Natural killer cell treated with Interleukin-12 subunit alpha and Interleukin-12 subunit beta and Interleukin-15 and Interleukin-18, amount 100 ng/mL, for 72 hours (primary cell): Measurements from ENCODE around the gene ABCA7. TPM values are rescaled to one million over a fixed set of nuclear protein-coding genes. Genes with fewer than 3 reads are reported as not detected.

Experiments used
- ATAC-seq, 2 donors: fragments of 150-1000 bp; cut with Tn5 transposase in 1 of 2; sonication (Bioruptor Pico), chemical (Tn5 transposase) in 1 of 2; 2 replicates each; pipeline ENCODE4 v1.10.0; 2021
- DNase-seq: peaks from one replicate; pipeline ENCODE4 v3.0.0; 2022; ENCODE audit warnings: low spot score
- H3K27ac Mint-ChIP-seq, 2 donors: 1 replicate in 1 of 2; 2 replicates in 1 of 2; pipeline ENCODE4 v1.8.0; 2022; ENCODE audit warnings: mixed read lengths in 2 of 2, mild to moderate bottlenecking in 1 of 2, moderate library complexity in 1 of 2
- H3K27me3 Mint-ChIP-seq, 2 donors: 1 replicate in 1 of 2; 2 replicates in 1 of 2; pipeline ENCODE4 v1.8.0; 2022; ENCODE audit warnings: mixed read lengths in 2 of 2
- H3K36me3 Mint-ChIP-seq: one replicate; pipeline ENCODE4 v1.8.0; 2022; ENCODE audit warnings: mixed read lengths
- H3K4me1 Mint-ChIP-seq, 2 donors: 1 replicate in 1 of 2; 2 replicates in 1 of 2; pipeline ENCODE4 v1.8.0; 2022; ENCODE audit warnings: low read depth in 2 of 2, mixed read lengths in 2 of 2, mild to moderate bottlenecking in 1 of 2
- H3K4me3 Mint-ChIP-seq: one replicate; pipeline ENCODE4 v1.8.0; 2022; ENCODE audit warnings: mixed read lengths
- H3K9me3 Mint-ChIP-seq: 2 replicates; pipeline ENCODE4 v1.8.0; 2022; ENCODE audit warnings: mixed read lengths
- total RNA-seq, 2 donors: library from RNA; stranded (reverse); gene quantifications; one replicate each; pipeline ENCODE4 v1.2.3, GENCODE V29; 2022

Gene ABCA7
- total RNA-seq, 2 donors from 2014 or later, result 53.7 to 69.9 TPM

- ATAC-seq (peak in 1 of 2 donors; percentile 14), DNase-seq (no peak)
- H3K4me1 Mint-ChIP-seq, result peaks cover 18 to 24% of the 10 kb centered on the region in 2 donors
- peak overlapping the region in 1 of 2 donors; percentile 72 for H3K27ac Mint-ChIP-seq
- H3K4me3 Mint-ChIP-seq, result no peak overlapping the region
- H3K9me3 Mint-ChIP-seq, result no peaks in the 10 kb centered on the region
- no peaks in the 10 kb centered on the region for H3K27me3 Mint-ChIP-seq
- no peaks in the 10 kb centered on the region for H3K36me3 Mint-ChIP-seq
These were observed 48.6 kb downstream of the ABCA7 start for GRCh38 chr19:1088416-1089010.

GRCh38 chr19:1089126-1089771 lies 49.3 kb downstream of the ABCA7 start:
- Mint-ChIP-seq H3K27ac (peak overlapping the region in 1 of 2 donors; percentile 72), H3K27me3 (no peaks in the 10 kb centered on the region), H3K9me3 (no peaks in the 10 kb centered on the region), H3K4me3 (no peak overlapping the region), H3K4me1 (peaks cover 22 to 30% of the 10 kb centered on the region in 2 donors), H3K36me3 (no peaks in the 10 kb centered on the region)
- ATAC-seq, result no peak
- DNase-seq, result no peak

GRCh38 chr19:1089891-1090290 lies 50.0 kb downstream of the ABCA7 start:
- peaks cover 19 to 33% of the 10 kb centered on the region in 2 donors for H3K4me1 Mint-ChIP-seq

GRCh38 chr19:1090731-1091543 lies 51.0 kb downstream of the ABCA7 start:
- Mint-ChIP-seq H3K4me3 (no peak overlapping the region), H3K36me3 (no peaks in the 10 kb centered on the region), H3K27ac (no peak overlapping the region), H3K27me3 (no peaks in the 10 kb centered on the region), H3K9me3 (no peaks in the 10 kb centered on the region), H3K4me1 (peaks cover 20 to 32% of the 10 kb centered on the region in 2 donors)
- DNase-seq (no peak), ATAC-seq (no peak)

More at GRCh38 chr19:1089891-1090290, 50.0 kb downstream of the ABCA7 start:
- H3K27ac Mint-ChIP-seq, result no peak overlapping the region
- no peaks in the 10 kb centered on the region for H3K27me3 Mint-ChIP-seq
- H3K36me3 Mint-ChIP-seq, result no peaks in the 10 kb centered on the region
- no peak overlapping the region for H3K4me3 Mint-ChIP-seq
- ATAC-seq, result no peak
- no peak for DNase-seq
- no peaks in the 10 kb centered on the region for H3K9me3 Mint-ChIP-seq

- Mint-ChIP-seq H3K9me3 (no peaks in the 10 kb centered on the region), H3K36me3 (no peaks in the 10 kb centered on the region), H3K4me3 (no peak overlapping the region), H3K27ac (peak overlapping the region in 1 of 2 donors; percentile 88), H3K27me3 (no peaks in the 10 kb centered on the region), H3K4me1 (peaks cover 21 to 36% of the 10 kb centered on the region in 2 donors)
- no peak for ATAC-seq
- DNase-seq, result no peak
These were observed 51.8 kb downstream of the ABCA7 start for GRCh38 chr19:1091544-1092175.

GRCh38 chr19:1093330-1093729 lies 53.4 kb downstream of the ABCA7 start:
- H3K36me3 Mint-ChIP-seq, result no peaks in the 10 kb centered on the region
- peak overlapping the region; percentile 74 to 88 for H3K27ac Mint-ChIP-seq
- no peak for ATAC-seq
- no peaks in the 10 kb centered on the region for H3K9me3 Mint-ChIP-seq
- H3K4me3 Mint-ChIP-seq, result peak overlapping the region; percentile 87
- DNase-seq, result no peak
- no peaks in the 10 kb centered on the region for H3K27me3 Mint-ChIP-seq
- H3K4me1 Mint-ChIP-seq, result peaks cover 16 to 34% of the 10 kb centered on the region in 2 donors

DNA sequence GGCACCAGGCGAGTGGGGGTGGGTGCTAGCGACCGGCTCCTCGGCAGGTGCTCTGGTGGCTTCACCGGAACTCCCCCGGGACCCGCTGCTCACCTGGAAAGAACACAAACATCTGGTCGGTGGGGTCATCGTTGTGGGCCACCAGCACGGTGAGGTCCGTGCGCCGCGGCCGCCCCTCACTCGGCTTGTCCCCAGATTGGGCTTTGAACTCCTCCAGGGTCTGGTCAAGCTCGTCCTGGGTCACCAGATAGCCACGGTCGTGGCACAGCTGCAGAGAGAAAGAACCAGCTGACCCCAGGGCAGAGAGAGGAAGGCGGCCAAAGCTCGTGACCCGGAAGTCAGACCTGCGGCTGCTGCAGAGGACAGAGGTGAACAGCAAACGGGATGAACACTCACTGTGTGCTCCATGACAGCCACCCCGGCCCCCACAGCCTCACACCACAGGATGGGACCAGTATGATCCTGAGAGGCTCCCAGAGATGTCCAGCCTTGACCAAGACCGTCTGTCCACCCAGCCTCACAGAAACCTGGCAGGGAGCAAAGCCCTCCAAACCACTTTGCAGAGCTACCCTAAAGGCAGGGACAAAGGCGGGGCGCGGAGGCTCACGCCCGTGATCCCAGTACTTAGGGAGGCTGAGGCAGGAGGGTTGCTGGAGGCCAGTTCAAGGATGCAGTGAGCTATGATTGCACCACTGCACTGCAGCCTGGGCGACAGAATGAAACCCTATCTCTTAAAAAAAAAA lies 54.1 kb downstream of the ABCA7 start:
- H3K27me3 Mint-ChIP-seq, result no peaks in the 10 kb centered on the region
- no peaks in the 10 kb centered on the region for H3K9me3 Mint-ChIP-seq
- H3K36me3 Mint-ChIP-seq, result no peaks in the 10 kb centered on the region
- peak overlapping the region; percentile 74 to 88 for H3K27ac Mint-ChIP-seq
- ATAC-seq, result no peak
- no peak for DNase-seq
- peaks cover 23 to 35% of the 10 kb centered on the region in 2 donors for H3K4me1 Mint-ChIP-seq
- peak overlapping the region; percentile 87 for H3K4me3 Mint-ChIP-seq

DNA sequence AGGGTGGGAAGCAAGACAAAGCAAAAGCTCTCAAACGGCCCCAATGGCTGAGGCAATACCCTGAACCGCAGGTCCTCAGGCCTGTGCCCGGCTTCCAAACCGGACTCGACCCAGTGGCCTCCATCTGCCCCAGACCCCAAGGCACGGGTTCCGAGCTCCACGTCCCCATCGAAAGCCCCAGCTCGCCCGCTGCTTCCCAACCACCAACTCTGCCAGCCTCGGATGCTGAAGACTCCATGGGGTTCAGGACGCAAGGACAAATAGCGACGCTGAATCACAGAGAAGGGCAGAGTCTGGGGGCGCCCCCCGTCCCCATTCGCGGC lies 54.7 kb downstream of the ABCA7 start:
- H3K4me1 Mint-ChIP-seq, result peaks cover 28 to 39% of the 10 kb centered on the region in 2 donors
- H3K27me3 Mint-ChIP-seq, result no peaks in the 10 kb centered on the region
- ATAC-seq, result no peak
- H3K4me3 Mint-ChIP-seq, result peak overlapping the region; percentile 87
- no peak for DNase-seq
- peak overlapping the region; percentile 74 to 88 for H3K27ac Mint-ChIP-seq
- H3K9me3 Mint-ChIP-seq, result no peaks in the 10 kb centered on the region
- H3K36me3 Mint-ChIP-seq, result peaks cover 1% of the 10 kb centered on the region

GRCh38 chr19:1094978-1095701 lies 55.2 kb downstream of the ABCA7 start, which contains the start of gene POLR2E:
Gene POLR2E (minus strand): TSS chr19:1095375. CDS start chr19:1095315, 60 bp downstream.
- ATAC-seq (peak; percentile 98), DNase-seq (peak; percentile 98)
- Mint-ChIP-seq H3K4me1 (peaks cover 34 to 44% of the 10 kb centered on the region in 2 donors), H3K27me3 (no peaks in the 10 kb centered on the region), H3K4me3 (peak within 1 kb of the TSS; percentile 87), H3K36me3 (peaks cover 5% of the 10 kb centered on the region), H3K9me3 (no peaks in the 10 kb centered on the region), H3K27ac (peak within 1 kb of the TSS; percentile 74 to 88)

GRCh38 chr19:1097810-1098176 lies 57.9 kb downstream of the ABCA7 start:
- peak overlapping the region in 1 of 2 donors; percentile 90 for H3K27ac Mint-ChIP-seq
- DNase-seq (no peak), ATAC-seq (no peak)
- no peaks in the 10 kb centered on the region for H3K27me3 Mint-ChIP-seq
- no peaks in the 10 kb centered on the region for H3K9me3 Mint-ChIP-seq
- no peak overlapping the region for H3K4me3 Mint-ChIP-seq
- peaks cover 46 to 55% of the 10 kb centered on the region in 2 donors for H3K4me1 Mint-ChIP-seq
- peaks cover 5% of the 10 kb centered on the region for H3K36me3 Mint-ChIP-seq

DNA sequence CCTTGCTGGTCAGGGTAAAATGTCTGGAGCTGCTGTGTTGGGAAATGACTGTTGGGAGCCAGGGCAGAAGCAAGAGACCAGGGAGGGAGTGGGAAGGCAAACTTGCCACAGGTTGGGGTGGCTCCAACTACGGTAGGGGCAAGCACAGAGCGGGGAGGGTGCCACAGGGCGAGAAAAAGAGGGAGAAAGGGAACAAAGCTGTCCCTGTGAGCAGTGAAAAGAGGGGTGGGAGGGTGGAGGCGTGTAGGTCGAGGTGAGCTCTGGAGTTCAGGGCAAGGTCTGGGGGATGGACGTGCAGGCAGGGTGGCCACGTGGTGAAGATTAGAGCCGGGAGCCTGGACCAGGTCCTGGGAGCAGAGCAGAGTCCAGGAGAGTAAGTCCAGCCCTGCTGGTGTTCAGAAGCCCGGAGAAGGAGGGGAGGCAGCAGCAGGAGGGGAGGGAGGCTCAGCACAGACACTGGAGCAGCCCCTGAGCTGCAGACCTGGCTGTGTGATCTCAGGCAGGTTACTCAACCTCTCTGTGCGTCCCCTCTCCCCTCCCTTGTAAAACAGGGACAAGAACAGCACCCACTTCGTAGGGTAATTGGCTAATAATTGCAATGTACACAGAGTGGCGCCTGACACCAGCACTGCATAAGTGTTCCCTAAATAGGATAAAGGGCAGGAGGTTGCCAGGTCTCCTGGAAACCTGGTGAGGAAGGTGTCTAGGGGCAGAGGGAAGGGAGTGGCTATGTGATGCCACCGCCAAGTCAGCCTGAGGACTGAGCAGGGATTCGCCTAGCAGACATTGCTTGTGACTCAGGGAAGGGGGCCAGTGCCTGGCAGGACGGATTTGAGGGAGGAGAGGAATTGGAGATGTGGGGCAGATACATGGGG lies 58.5 kb downstream of the ABCA7 start:
- H3K9me3 Mint-ChIP-seq, result no peaks in the 10 kb centered on the region
- peaks cover 46 to 56% of the 10 kb centered on the region in 2 donors for H3K4me1 Mint-ChIP-seq
- H3K27me3 Mint-ChIP-seq, result no peaks in the 10 kb centered on the region
- ATAC-seq, result no peak
- peaks cover 5% of the 10 kb centered on the region for H3K36me3 Mint-ChIP-seq
- peak overlapping the region; percentile 38 for H3K4me3 Mint-ChIP-seq
- no peak for DNase-seq
- H3K27ac Mint-ChIP-seq, result peak overlapping the region; percentile 76 to 90

DNA sequence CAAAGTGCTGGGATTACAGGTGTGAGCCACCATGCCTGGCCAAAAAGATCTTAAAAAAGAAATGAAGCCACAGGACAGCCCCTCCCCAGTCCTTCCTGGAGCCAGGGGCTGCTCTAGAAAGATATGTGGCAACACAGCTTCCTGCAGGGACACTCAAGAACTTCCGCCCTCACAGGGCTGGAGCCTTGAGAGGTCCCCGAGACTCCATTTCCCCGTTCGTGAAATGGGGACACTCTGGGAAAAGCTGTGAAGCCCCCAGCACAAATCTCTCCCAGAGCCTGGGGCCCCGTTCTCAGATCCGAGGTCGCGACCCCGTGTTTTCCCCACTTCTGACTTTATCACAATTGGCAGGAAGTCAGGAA lies 61.4 kb downstream of the ABCA7 start:
- DNase-seq (no peak), ATAC-seq (no peak)
- Mint-ChIP-seq H3K27ac (peak overlapping the region; percentile 91), H3K4me3 (peak overlapping the region; percentile 51), H3K9me3 (no peaks in the 10 kb centered on the region), H3K27me3 (no peaks in the 10 kb centered on the region), H3K4me1 (peaks cover 33 to 36% of the 10 kb centered on the region in 2 donors), H3K36me3 (peaks cover 5% of the 10 kb centered on the region)
